Natural killer cell (primary cell): ENCODE data around the gene FLG. TPM values are rescaled to one million over a fixed set of nuclear protein-coding genes. Genes with fewer than 3 reads are reported as not detected.
"Not testable (repeated sequence)": the region's sequence is repeated elsewhere in the genome, so short reads cannot be mapped to it uniquely, and the experiment has no call there.

Experiments used
- ATAC-seq, 3 donors: fragments of 150-1000 bp in 2 of 3; fragments of 200-7000 bp in 1 of 3; cut with Tn5 transposase; 1 replicate in 1 of 3; 2 replicates in 2 of 3; pipeline ENCODE4 v1.10.0; 2021; ENCODE audit warnings: mild to moderate bottlenecking in 2 of 3, moderate library complexity in 2 of 3
- DNase-seq, 2 donors: peaks; one replicate each; pipeline versions ENCODE4 v3.0.0 to v3.0.0-alpha.2; 2013 to 2021; ENCODE audit warnings: mixed read lengths in 1 of 2
- H3K27ac ChIP-seq: one replicate; pipeline ENCODE4 v1.5.1; 2013; ENCODE audit warnings: mild to moderate bottlenecking, low read length
- H3K27me3 ChIP-seq: one replicate; pipeline ENCODE4 v1.6.1; 2013; ENCODE audit warnings: low read length; ENCODE audit not compliant: control insufficient read depth, insufficient read depth
- H3K36me3 ChIP-seq: one replicate; pipeline ENCODE4 v1.6.1; 2013; ENCODE audit warnings: low read length; ENCODE audit not compliant: control insufficient read depth, insufficient read depth
- H3K4me1 ChIP-seq: one replicate; pipeline ENCODE4 v1.6.1; 2013; ENCODE audit warnings: low read length; ENCODE audit not compliant: control insufficient read depth, insufficient read depth
- H3K4me3 ChIP-seq: one replicate; pipeline ENCODE4 v1.5.1; 2013; ENCODE audit warnings: low read length
- H3K9me3 ChIP-seq: one replicate; pipeline ENCODE4 v1.6.1; 2013; ENCODE audit warnings: low read length; ENCODE audit not compliant: control insufficient read depth, insufficient read depth
- H3K27ac Mint-ChIP-seq, 2 donors: one replicate each; pipeline ENCODE4 v1.8.0; 2022; ENCODE audit warnings: mild to moderate bottlenecking in 2 of 2, mixed read lengths in 2 of 2, moderate library complexity in 1 of 2
- H3K27me3 Mint-ChIP-seq, 2 donors: one replicate each; pipeline ENCODE4 v1.8.0; 2022; ENCODE audit warnings: low read depth in 2 of 2, mixed read lengths in 2 of 2
- H3K36me3 Mint-ChIP-seq: one replicate; pipeline ENCODE4 v1.8.0; 2022; ENCODE audit warnings: mixed read lengths
- H3K4me1 Mint-ChIP-seq, 2 donors: one replicate each; pipeline ENCODE4 v1.8.0; 2022; ENCODE audit warnings: mixed read lengths in 2 of 2
- H3K4me3 Mint-ChIP-seq: one replicate; pipeline ENCODE4 v1.8.0; 2022; ENCODE audit warnings: mild to moderate bottlenecking, moderate library complexity, mixed read lengths
- H3K9me3 Mint-ChIP-seq, 2 donors: one replicate each; pipeline ENCODE4 v1.8.0; 2022; ENCODE audit warnings: mixed read lengths in 2 of 2
- WGBS: methylation state at CpG from one replicate; pipeline ENCODE4 v1.1.7; 2013; ENCODE audit warnings: missing lambda C conversion rate; ENCODE audit not compliant: insufficient coverage; 5-methylcytosine and 5-hydroxymethylcytosine counted together
- intact Hi-C: fragments of 100-400 bp; cut with micrococcal nuclease; formaldehyde crosslinking; loops from one replicate; pipeline ENCODE4 v1.14.2; 2022
- total RNA-seq, 4 donors: library from RNA; stranded (reverse); fragments of 120-200 nt in 1 of 4; gene quantifications; one replicate each; pipeline versions ENCODE4 v1.2.3 to v1.2.4, GENCODE V29; 2013 to 2022
- TF ChIP-seq, protein P1 (sequence below): fragments of 200-600 bp; IDR thresholded peaks from one replicate; pipeline ENCODE4 v1.8.0; 2022; ENCODE audit warnings: antibody characterized with exemption

The FLG gene
- total RNA-seq, 3 donors from 2014 or later (not counting 1 experiment from before 2014, with no cell fraction given): not detected

DNA sequence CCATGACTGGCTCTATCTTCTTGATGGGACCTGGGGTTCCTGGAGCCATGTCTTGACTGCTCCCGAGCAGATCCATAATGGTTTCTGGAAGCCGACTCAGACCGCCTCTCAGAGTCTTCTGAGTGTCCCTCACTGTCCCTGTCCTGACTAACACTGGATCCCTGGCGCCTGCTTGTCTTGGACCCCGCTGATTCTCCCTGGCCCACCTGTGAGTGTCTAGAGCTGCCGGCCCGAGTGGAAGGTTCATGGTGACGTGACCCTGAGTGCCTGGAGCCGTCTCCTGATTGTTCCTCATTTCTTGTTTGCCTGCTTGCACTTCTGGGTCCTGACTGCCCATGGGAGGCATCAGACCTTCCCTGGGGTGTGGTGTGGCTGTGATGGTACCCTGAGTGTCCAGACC is 15.1 kb downstream of the FLG start:
- H3K4me1 ChIP-seq: no peaks in the 10 kb centered on the region
- TF ChIP-seq, protein P1, sequence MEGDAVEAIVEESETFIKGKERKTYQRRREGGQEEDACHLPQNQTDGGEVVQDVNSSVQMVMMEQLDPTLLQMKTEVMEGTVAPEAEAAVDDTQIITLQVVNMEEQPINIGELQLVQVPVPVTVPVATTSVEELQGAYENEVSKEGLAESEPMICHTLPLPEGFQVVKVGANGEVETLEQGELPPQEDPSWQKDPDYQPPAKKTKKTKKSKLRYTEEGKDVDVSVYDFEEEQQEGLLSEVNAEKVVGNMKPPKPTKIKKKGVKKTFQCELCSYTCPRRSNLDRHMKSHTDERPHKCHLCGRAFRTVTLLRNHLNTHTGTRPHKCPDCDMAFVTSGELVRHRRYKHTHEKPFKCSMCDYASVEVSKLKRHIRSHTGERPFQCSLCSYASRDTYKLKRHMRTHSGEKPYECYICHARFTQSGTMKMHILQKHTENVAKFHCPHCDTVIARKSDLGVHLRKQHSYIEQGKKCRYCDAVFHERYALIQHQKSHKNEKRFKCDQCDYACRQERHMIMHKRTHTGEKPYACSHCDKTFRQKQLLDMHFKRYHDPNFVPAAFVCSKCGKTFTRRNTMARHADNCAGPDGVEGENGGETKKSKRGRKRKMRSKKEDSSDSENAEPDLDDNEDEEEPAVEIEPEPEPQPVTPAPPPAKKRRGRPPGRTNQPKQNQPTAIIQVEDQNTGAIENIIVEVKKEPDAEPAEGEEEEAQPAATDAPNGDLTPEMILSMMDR: no peak
- no peaks in the 10 kb centered on the region for H3K36me3 Mint-ChIP-seq
- H3K4me3 ChIP-seq: no peak overlapping the region
- peaks cover 4% of the 10 kb centered on the region in 2 donors for H3K9me3 Mint-ChIP-seq
- intact Hi-C loops: no loop called here
- ATAC-seq: no peak
- H3K36me3 ChIP-seq: no peaks in the 10 kb centered on the region
- WGBS: 95% methylated on average over 9 of the region's 9 CpGs
- H3K27ac Mint-ChIP-seq: no peak overlapping the region
- H3K27me3 ChIP-seq: no peaks in the 10 kb centered on the region
- no peak overlapping the region for H3K27ac ChIP-seq
- no peak overlapping the region for H3K4me3 Mint-ChIP-seq
- no peaks in the 10 kb centered on the region for H3K4me1 Mint-ChIP-seq
- H3K9me3 ChIP-seq: no peaks in the 10 kb centered on the region
- DNase-seq: no peak
- H3K27me3 Mint-ChIP-seq: no peaks in the 10 kb centered on the region

DNA sequence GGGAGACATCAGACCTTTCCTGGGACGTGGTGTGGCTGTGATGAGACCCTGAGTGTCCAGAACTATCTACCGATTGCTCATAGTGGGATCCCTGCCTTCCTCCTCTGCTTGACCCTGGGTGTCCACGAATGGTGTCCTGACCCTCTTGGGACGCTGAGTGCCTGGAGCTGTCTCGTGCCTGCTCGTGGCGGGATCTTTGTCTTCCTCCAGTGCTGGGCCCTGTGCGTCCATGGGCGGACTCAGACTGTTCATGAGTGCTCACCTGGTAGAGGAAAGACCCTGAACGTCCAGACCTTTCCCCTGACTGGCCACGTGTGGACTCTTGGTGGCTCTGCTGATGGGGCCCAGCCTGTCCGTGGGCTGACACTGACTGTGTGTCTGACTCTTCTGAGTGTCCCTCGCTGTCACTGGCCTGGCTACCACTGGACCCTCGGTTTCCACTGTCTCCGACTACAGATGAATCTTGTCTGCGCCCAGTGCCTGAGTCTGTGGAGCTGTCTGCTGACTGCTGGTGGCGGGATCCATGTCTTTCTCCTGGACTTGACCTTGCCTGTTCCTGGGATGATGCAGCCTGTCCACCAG is 15.6 kb downstream of the FLG start:
- H3K4me3 Mint-ChIP-seq, H3K4me1 Mint-ChIP-seq, H3K27ac ChIP-seq, ATAC-seq, H3K27ac Mint-ChIP-seq, H3K9me3 ChIP-seq, H3K27me3 Mint-ChIP-seq, H3K4me1 ChIP-seq, H3K36me3 ChIP-seq, H3K9me3 Mint-ChIP-seq, intact Hi-C loops, H3K36me3 Mint-ChIP-seq, H3K27me3 ChIP-seq, H3K4me3 ChIP-seq, DNase-seq: not testable (repeated sequence)
- 95% methylated on average over 17 of the region's 17 CpGs for WGBS

DNA sequence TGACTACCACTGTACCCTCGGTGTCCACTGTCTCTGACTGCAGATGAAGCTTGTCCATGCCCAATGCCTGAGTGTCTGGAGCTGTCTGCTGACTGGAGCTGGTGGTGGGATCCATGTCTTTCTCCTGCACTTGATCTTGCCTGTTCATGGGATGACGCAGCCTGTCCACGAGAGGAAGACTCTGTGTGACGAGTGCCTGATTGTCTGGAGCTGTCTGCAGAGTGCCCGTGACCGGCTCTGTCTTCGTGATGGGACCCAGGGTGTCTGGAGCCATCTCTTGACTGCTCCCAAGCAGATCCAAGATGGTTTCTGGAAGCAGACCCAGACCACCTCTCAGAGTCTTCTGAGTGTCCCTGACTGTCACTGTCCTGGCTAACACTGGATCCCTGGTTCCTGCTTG is 16.3 kb downstream of the FLG start:
- H3K4me3 Mint-ChIP-seq, H3K27ac Mint-ChIP-seq: not testable (repeated sequence)

DNA sequence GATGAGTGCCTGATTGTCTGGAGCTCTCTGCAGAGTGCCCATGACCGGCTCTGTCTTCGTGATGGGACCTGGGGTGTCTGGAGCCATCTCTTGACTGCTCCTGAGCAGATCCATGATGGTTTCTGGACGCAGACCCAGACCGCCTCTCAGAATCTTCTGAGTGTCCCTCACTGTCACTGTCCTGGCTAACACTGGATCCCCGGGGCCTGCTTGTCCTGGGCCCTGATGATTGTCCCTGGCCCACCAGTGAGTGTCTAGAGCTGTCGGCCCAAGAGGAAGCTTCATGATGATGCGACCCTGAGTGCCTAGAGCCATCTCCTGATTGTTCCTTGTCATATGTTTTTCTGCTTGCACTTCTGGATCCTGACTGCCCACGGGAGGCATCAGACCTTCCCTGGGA is 17.1 kb downstream of the FLG start:
- H3K27me3 ChIP-seq, H3K9me3 Mint-ChIP-seq, ATAC-seq, H3K4me1 ChIP-seq, H3K4me3 Mint-ChIP-seq, H3K36me3 Mint-ChIP-seq, H3K27me3 Mint-ChIP-seq, H3K27ac Mint-ChIP-seq, H3K36me3 ChIP-seq, H3K4me3 ChIP-seq, H3K9me3 ChIP-seq, DNase-seq, H3K27ac ChIP-seq, intact Hi-C loops, H3K4me1 Mint-ChIP-seq: not testable (repeated sequence)
- 90% methylated on average over 8 of the region's 8 CpGs for WGBS

More for the DNA sequence above, 16.3 kb downstream of the FLG start:
- H3K36me3 Mint-ChIP-seq, H3K27me3 ChIP-seq, H3K4me3 ChIP-seq, ATAC-seq, H3K27ac ChIP-seq, intact Hi-C loops, H3K4me1 ChIP-seq, H3K27me3 Mint-ChIP-seq, H3K36me3 ChIP-seq, H3K9me3 Mint-ChIP-seq, H3K4me1 Mint-ChIP-seq, H3K9me3 ChIP-seq: not testable (repeated sequence)
- WGBS: 89% methylated on average over 7 of the region's 7 CpGs
- peak in 1 of 2 donors; percentile 8 for DNase-seq

DNA sequence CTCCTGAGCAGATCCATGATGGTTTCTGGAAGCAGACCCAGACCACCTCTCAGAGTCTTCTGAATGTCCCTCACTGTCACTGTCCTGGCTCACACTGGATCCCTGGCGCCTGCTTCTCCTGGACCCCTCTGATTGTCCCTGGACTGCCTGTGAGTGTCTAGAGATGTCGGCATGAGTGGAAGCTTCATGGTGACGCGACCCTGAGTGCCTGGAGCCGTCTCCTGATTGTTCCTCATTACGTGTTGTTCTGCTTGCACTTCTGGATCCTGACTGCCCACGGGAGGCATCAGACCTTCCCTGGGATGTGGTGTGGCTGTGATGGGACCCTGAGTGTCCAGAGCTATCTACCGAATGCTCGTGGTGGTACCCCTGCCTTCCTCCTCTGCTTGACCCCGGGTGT is 18.9 kb downstream of the FLG start:
- H3K9me3 ChIP-seq, H3K9me3 Mint-ChIP-seq, H3K4me3 Mint-ChIP-seq, ATAC-seq, H3K36me3 Mint-ChIP-seq, H3K27me3 Mint-ChIP-seq, H3K4me1 ChIP-seq, H3K4me1 Mint-ChIP-seq, DNase-seq, intact Hi-C loops, H3K36me3 ChIP-seq, H3K4me3 ChIP-seq, H3K27ac Mint-ChIP-seq, H3K27me3 ChIP-seq, H3K27ac ChIP-seq: not testable (repeated sequence)
- 94% methylated on average over 8 of the region's 10 CpGs for WGBS

DNA sequence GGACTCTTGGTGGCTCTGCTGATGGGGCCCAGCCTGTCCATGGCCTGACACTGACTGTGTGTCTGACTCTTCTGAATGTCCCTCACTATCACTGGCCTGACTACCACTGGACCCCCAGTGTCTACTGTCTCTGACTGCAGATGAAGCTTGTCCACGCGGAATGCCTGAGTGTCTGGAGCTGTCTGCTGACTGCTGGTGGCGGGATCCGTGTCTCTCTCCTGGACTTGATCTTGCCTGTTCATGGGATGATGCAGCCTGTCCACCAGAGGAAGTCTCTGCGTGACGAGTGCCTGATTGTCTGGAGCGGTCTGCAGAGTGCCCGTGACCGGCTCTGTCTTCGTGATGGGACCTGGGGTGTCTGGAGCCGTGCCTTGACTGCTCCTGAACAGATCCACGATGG is 20.3 kb downstream of the FLG start:
- DNase-seq, H3K27ac ChIP-seq, H3K36me3 Mint-ChIP-seq, H3K27me3 Mint-ChIP-seq, H3K4me3 ChIP-seq, H3K9me3 Mint-ChIP-seq, H3K27me3 ChIP-seq, intact Hi-C loops, H3K9me3 ChIP-seq, H3K4me1 Mint-ChIP-seq, H3K27ac Mint-ChIP-seq, H3K4me3 Mint-ChIP-seq, ATAC-seq, H3K36me3 ChIP-seq, H3K4me1 ChIP-seq: not testable (repeated sequence)
- 95% methylated on average over 12 of the region's 12 CpGs for WGBS

DNA sequence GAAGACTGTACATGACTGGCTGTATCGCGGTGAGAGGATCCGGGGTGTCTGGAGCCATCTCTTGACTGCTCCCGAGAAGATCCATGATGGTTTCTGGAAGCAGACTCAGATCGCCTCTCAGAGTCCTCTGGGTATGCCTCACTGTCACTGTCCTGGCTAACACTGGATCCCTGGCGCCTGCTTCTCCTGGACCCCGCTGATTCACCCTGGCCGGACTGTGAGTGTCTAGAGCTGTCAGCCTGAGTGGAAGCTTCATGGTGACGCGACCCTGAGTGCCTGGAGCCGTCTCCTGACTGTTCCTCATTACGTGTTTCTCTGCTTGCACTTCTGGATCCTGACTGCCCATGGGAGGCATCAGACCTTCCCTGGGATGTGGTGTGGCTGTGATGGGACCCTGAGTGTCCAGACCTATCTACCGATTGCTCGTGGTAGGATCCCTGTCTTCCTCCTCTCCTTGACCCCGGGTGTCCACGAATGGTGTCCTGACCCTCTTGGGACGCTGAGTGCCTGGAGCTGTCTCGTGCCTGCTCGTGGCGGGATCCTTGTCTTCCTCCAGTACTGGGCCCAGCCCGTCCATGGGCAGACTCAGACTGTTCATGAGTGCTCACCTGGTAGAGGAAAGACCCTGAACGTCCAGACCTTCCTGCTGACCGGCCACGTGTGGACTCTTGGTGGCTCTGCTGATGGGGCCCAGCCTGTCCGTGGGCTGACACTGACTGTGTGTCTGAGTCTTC is 21.7 kb downstream of the FLG start:
- H3K36me3 ChIP-seq, H3K4me1 ChIP-seq, H3K27me3 ChIP-seq, H3K4me1 Mint-ChIP-seq, H3K27ac ChIP-seq, H3K4me3 ChIP-seq, intact Hi-C loops, ATAC-seq, H3K9me3 ChIP-seq, H3K36me3 Mint-ChIP-seq, H3K27ac Mint-ChIP-seq, H3K4me3 Mint-ChIP-seq, H3K9me3 Mint-ChIP-seq, DNase-seq: not testable (repeated sequence)
- peaks cover 0 to 15% of the 10 kb centered on the region in 2 donors for H3K27me3 Mint-ChIP-seq
- WGBS: 92% methylated on average over 21 of the region's 25 CpGs
